WERI-Rb-1 (cell line): Measurements from ENCODE around the gene MRPL20.
"Not testable (repeated sequence)": the region's sequence is repeated elsewhere in the genome, so short reads cannot be mapped to it uniquely, and the experiment has no call there.

ENCODE experiments used
- DNase-seq: peaks from one replicate; pipeline ENCODE4 v3.0.0-alpha.2; 2020
- H3K27ac ChIP-seq: fragments of 250-450 bp; sonication (Bioruptor Pico); 2 replicates; pipeline ENCODE4 v1.5.1; 2020; ENCODE audit warnings: mild to moderate bottlenecking, moderate library complexity
- H3K27me3 ChIP-seq: fragments of 250-450 bp; sonication (Bioruptor Pico); 2 replicates; pipeline ENCODE4 v1.5.1; 2021; ENCODE audit warnings: mild to moderate bottlenecking, low read depth, moderate library complexity; ENCODE audit not compliant: insufficient read depth, severe bottlenecking
- H3K36me3 ChIP-seq: fragments of 250-450 bp; sonication (Bioruptor Pico); 2 replicates; pipeline ENCODE4 v1.5.1; 2020; ENCODE audit warnings: mild to moderate bottlenecking, moderate library complexity
- H3K4me3 ChIP-seq: 2 replicates; pipeline ENCODE4 v1.5.1; 2011; ENCODE audit warnings: low read depth, mild to moderate bottlenecking, control low read depth, low read length
- H3K9me3 ChIP-seq: fragments of 250-450 bp; sonication (Bioruptor Pico); 2 replicates; pipeline ENCODE4 v1.5.1; 2021; ENCODE audit warnings: mild to moderate bottlenecking, moderate library complexity; ENCODE audit not compliant: severe bottlenecking
- TF ChIP-seq, protein P1 (sequence below): IDR thresholded peaks from 2 replicates; pipeline ENCODE4 v1.5.1; 2011; ENCODE audit warnings: low read depth, mild to moderate bottlenecking, control low read depth, inconsistent platforms, low read length

Gene MRPL20

DNA sequence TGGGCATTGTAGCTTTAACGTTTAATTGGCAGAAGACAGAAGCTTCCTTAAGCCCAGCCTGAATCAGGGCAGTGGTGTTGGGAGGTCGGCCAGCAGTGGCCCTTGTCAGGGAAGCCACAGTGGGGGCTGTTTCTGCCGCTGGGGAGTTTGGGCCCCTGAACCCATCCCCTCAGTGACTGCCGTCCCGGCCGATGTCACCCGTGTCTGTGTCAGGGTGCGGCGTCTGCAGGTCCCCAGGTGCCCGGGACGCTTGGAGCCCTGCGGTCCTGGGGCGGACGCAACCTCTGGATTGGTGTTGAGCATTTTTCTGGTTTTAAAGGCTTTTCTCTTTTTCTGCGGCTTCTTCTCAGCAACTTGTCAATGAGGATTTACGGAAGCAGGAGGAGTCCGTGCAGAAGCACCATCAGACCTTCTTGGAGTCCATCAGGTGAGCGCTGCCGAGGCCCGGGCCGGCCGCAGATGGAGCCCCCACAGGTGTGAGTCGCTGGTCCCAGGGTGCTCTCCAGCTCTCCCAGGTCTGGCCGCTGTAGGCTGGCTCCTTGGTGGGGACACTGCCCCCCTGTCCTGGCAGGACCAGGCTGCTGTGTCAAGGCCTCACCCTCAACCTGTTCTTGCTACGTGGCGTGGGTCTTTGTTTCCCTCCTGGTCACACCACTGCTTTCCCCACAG lies 44.7 kb upstream of the MRPL20 start:
- TF ChIP-seq, protein P1, sequence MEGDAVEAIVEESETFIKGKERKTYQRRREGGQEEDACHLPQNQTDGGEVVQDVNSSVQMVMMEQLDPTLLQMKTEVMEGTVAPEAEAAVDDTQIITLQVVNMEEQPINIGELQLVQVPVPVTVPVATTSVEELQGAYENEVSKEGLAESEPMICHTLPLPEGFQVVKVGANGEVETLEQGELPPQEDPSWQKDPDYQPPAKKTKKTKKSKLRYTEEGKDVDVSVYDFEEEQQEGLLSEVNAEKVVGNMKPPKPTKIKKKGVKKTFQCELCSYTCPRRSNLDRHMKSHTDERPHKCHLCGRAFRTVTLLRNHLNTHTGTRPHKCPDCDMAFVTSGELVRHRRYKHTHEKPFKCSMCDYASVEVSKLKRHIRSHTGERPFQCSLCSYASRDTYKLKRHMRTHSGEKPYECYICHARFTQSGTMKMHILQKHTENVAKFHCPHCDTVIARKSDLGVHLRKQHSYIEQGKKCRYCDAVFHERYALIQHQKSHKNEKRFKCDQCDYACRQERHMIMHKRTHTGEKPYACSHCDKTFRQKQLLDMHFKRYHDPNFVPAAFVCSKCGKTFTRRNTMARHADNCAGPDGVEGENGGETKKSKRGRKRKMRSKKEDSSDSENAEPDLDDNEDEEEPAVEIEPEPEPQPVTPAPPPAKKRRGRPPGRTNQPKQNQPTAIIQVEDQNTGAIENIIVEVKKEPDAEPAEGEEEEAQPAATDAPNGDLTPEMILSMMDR: no peak
- no peaks in the 10 kb centered on the region for H3K9me3 ChIP-seq
- no peaks in the 10 kb centered on the region for H3K36me3 ChIP-seq
- no peak overlapping the region for H3K4me3 ChIP-seq
- H3K27me3 ChIP-seq: no peaks in the 10 kb centered on the region
- no peak for DNase-seq
- H3K27ac ChIP-seq: no peak overlapping the region

DNA sequence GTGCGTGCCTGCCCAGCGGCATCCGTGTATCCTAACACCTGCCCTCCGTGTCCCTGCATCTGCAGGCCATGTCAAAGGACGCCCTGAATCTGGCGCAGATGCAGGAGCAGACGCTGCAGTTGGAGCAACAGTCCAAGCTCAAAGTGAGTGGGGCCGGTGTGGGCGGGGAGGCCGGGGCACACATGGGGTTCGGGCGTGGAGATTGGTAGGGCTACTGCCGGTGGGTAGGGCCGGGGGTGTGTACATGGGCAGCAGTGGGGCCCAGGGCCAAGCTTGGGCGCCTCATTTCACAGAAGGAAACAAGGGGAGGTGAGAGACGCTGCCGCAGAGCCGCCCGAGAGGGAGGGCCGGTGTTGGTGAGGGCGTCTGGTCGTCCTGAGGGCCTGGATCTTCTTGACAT lies 43.5 kb upstream of the MRPL20 start:
- H3K9me3 ChIP-seq, H3K4me3 ChIP-seq, DNase-seq, H3K36me3 ChIP-seq, H3K27ac ChIP-seq, H3K27me3 ChIP-seq: not testable (repeated sequence)

DNA sequence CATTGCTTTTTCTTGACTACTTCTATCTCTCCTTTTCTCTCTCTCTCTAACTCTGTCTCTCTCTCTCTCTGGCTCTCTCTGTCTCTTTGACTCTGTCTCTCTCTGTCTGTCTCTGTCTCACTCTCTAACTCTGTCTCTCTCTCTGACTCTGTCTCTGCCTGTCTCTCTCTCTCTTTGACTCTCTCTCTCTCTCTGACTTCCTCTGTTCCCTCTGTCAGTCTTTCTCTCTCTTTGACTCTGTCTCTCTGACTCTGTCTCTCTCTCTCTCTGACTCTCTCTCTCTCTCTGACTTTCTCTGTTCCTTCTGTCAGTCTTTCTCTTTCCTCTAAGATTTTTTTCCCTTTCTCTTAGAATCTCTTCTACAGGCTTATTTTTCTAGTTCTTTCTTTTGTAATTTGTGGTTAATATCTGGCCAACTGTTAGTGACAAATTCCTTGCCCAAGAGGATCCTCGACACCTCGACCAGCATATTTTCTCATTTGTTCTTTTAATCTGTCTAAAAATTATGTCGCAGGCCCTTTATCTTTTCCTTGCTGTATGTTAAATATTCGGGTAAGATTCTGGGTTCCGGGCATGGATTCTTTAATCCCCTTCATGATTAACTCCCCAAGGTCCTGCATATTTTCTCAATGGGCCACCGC lies 42.1 kb upstream of the MRPL20 start, which contains the start of gene ATAD3C:
TSS of gene ATAD3C (plus strand) at position 591 of the 641 bp plus-strand sequence. CDS start 995 bp downstream, outside the sequence.
- TF ChIP-seq, protein P1: no peak
- Histone ChIP-seq H3K27ac (no peak within 1 kb of the TSS), H3K36me3 (no peaks in the 10 kb centered on the region), H3K27me3 (no peaks in the 10 kb centered on the region), H3K9me3 (no peaks in the 10 kb centered on the region), H3K4me3 (no peak within 1 kb of the TSS)
- no peak for DNase-seq

DNA sequence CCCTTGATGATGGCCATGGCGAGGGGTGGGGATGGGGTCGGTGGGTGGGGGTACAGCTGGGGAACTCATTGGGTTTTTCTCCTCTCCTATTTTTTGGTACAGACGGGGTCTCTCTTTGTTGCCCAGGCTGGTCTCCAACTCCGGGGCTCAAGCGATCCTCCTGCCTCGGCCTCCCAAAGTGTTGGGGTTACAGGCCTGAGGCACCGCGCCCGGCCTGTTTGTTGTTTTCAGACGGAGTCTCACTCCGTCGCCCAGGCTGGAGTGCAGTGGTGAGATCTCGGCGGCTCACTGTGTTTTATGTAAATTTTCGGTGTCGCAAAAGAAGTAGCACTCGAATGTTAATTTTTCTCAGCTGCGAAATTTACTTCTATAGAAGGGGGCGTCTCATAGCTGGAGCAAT lies 39.5 kb upstream of the MRPL20 start:
- H3K27ac ChIP-seq, H3K9me3 ChIP-seq, H3K36me3 ChIP-seq, H3K4me3 ChIP-seq, DNase-seq, H3K27me3 ChIP-seq: not testable (repeated sequence)

DNA sequence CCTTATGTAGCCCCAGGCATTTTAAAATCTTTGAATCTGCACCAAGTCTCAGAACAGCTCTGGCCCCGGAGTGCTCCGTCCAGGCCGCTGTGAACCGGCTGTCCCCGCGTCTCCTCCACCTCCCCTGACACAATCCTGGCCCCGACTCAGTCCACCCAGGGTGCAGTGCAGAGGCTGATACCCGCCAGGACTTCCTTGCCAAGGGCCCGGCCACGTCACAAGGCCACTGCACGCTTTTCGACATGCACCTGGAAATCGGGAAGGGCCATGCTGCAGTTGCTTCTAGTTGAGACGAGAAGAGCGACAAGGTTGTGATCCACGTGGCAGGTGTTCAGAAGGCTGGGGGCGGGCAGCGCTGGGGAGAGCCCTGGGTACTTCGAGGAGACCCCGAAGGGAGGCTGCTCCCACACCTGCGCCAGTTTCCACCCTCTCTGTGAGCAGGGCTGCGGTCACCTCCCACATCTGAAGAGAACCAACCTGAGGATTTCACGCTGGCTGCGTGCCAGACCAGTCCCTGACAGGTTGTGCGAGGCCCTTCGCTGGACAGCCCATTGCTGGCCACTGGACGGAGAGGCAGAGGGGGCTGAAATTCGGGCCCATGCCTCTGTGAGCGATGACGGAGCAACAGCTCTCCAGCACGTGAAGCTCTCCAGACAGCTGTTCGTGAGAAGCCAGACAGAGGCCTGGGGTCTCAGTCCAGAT lies 35.1 kb upstream of the MRPL20 start:
- no peak overlapping the region for H3K27ac ChIP-seq
- H3K9me3 ChIP-seq: no peaks in the 10 kb centered on the region
- no peak for DNase-seq
- H3K36me3 ChIP-seq: no peaks in the 10 kb centered on the region; the same call in 1 of the 2 replicates
- no peak overlapping the region for H3K4me3 ChIP-seq
- no peaks in the 10 kb centered on the region for H3K27me3 ChIP-seq
- TF ChIP-seq, protein P1: no peak

DNA sequence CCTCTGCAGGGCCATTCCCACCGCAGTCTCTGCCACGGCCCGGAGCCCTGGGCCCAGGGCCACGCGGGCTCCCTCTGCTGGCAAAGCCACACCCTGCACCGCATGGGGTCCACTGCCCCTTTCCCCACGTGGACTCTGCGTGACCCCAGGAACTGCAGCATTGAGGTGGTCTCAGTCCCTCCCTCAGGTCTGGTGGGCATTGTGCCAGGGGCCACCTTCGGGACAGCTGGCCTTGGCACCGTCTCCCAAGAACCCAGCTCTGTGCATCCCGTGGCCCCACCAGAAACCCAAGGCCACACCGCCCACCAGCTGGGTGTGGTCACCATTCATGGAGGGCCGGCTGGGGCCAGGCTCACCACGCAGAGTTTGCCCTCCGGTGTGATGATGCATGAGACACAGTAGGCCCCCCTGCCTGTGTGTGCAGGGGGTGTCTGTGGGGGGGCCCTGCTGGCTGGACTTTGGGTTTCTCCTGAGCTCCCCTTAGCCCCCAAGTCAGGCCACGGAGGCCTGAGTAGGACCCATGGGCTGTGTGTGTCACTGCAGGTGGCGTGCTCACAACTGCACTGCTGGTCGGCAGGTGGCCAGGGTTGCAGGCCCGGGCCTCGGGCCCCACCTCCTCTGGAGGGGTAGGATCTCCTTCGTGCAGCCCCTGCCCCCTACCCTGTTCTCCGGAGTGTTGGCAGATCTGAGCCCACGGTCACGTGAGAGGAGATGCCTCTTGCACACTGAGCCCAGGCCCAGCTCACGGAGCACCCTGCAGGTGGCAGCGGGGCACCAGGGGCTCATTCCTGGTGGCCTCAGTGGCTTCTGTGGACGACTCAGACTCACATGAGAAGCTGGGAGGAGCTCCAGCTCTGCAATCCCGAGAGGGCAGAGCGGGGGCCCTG lies 34.2 kb upstream of the MRPL20 start:
- TF ChIP-seq, protein P1: peak; percentile 98
- Histone ChIP-seq H3K9me3 (no peaks in the 10 kb centered on the region), H3K4me3 (no peak overlapping the region), H3K36me3 (no peaks in the 10 kb centered on the region; the same call in 1 of the 2 replicates), H3K27ac (no peak overlapping the region), H3K27me3 (no peaks in the 10 kb centered on the region)
- peak; percentile 60 for DNase-seq
